ENCODE measurements around the gene IL1R1.
A peak's percentile ranks its signal among the peaks of the same experiment; 100 is the strongest.

Gene IL1R1

GRCh38 chr2:102168026-102168771, 25.7 kb downstream of the IL1R1 start:
- DNase-seq (ENCODE audit: low read depth in 3 of 3) = no peak

GRCh38 chr2:102171946-102172345, 29.4 kb downstream of the IL1R1 start:
- no peak for DNase-seq (ENCODE audit: low read depth in 3 of 3)

GRCh38 chr2:102172745-102173144, 30.2 kb downstream of the IL1R1 start:
- no peak for DNase-seq (ENCODE audit: low read depth in 3 of 3)

- no peak for DNase-seq (ENCODE audit: low read depth in 3 of 3)
Observed at GRCh38 chr2:102176172-102176571, 33.6 kb downstream of the IL1R1 start.

- no peak for DNase-seq (ENCODE audit: low read depth in 3 of 3)
Observed at GRCh38 chr2:102177814-102178478, 35.4 kb downstream of the IL1R1 start.

GRCh38 chr2:102179061-102179460, 36.5 kb downstream of the IL1R1 start:
- no peak for DNase-seq (ENCODE audit: low read depth in 3 of 3)

- DNase-seq (ENCODE audit: low read depth in 3 of 3) = no peak
Observed at GRCh38 chr2:102179788-102180686, 37.5 kb downstream of the IL1R1 start.

- no peak for DNase-seq (ENCODE audit: low read depth in 3 of 3)
Observed at GRCh38 chr2:102180687-102180999, 38.1 kb downstream of the IL1R1 start.

GRCh38 chr2:102181376-102181775, 38.8 kb downstream of the IL1R1 start:
- no peak for DNase-seq (ENCODE audit: low read depth in 3 of 3)

- no peak for DNase-seq (ENCODE audit: low read depth in 3 of 3)
Observed at GRCh38 chr2:102181919-102182635, 39.5 kb downstream of the IL1R1 start.

GRCh38 chr2:102184018-102184417, 41.5 kb downstream of the IL1R1 start:
- no peak for DNase-seq (ENCODE audit: low read depth in 3 of 3)

GRCh38 chr2:102184568-102184967, 42.0 kb downstream of the IL1R1 start:
- no peak for DNase-seq (ENCODE audit: low read depth in 3 of 3)

GRCh38 chr2:102185347-102185746, 42.8 kb downstream of the IL1R1 start:
- DNase-seq (ENCODE audit: low read depth in 3 of 3) = no peak

GRCh38 chr2:102186791-102187495, 44.4 kb downstream of the IL1R1 start, which contains the start of gene IL1RL2:
Gene IL1RL2 (plus strand): TSS chr2:102187023. CDS start chr2:102187868, 845 bp downstream.
- DNase-seq (ENCODE audit: low read depth in 3 of 3) = peak in 1 of 3 experiments; percentile 54

- peak in 2 of 3 experiments; percentile 38 to 61 for DNase-seq (ENCODE audit: low read depth in 3 of 3)
Observed at GRCh38 chr2:102187496-102188150, 45.1 kb downstream of the IL1R1 start.

GRCh38 chr2:102190430-102191107, 48.0 kb downstream of the IL1R1 start:
- no peak for DNase-seq (ENCODE audit: low read depth in 3 of 3)

GRCh38 chr2:102191501-102191900, 49.0 kb downstream of the IL1R1 start:
- DNase-seq (ENCODE audit: low read depth in 3 of 3) = no peak

- DNase-seq (ENCODE audit: low read depth in 3 of 3) = no peak
Observed at GRCh38 chr2:102193074-102193473, 50.5 kb downstream of the IL1R1 start.

- DNase-seq (ENCODE audit: low read depth in 3 of 3) = no peak
Observed at GRCh38 chr2:102194609-102195268, 52.2 kb downstream of the IL1R1 start.

All from stimulated activated CD4-positive, alpha-beta T cell treated with anti-CD3 and anti-CD28 coated beads, TNF-alpha, amount 100 ng/mL, for 24 hours (primary cell).